HTERT RPE-1 (cell line): ENCODE results near the gene WEE1.
"Not testable (repeated sequence)": the region's sequence is repeated elsewhere in the genome, so short reads cannot be mapped to it uniquely, and the experiment has no call there.

Experiments used
- in situ Hi-C: fragments of 300-500 bp; cut with MboI; formaldehyde crosslinking; loops from 4 replicates; pipeline ENCODE4 v1.14.3; 2020; ENCODE audit warnings: low sequenced_read_pairs

Gene WEE1

DNA sequence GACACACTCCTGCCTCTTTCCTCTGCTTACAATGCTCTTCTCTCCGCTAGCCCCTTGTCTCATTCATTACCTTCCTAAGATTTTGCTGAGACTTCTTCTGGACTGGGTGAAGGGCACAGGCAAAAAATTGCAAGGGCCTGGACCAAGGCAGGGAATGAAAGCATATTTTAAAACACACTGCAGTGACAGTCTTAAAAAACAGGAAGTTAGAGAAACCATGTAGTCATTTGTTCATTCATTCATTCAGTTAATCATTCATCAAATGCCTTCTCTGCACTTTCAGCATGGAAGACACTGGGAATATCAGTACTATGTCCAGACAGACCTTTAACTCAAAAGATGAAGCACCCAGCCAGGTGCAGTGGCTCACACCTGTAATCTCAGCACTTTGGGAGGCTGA, 45.5 kb downstream of the WEE1 start:
- in situ Hi-C loops, result no loop called here

DNA sequence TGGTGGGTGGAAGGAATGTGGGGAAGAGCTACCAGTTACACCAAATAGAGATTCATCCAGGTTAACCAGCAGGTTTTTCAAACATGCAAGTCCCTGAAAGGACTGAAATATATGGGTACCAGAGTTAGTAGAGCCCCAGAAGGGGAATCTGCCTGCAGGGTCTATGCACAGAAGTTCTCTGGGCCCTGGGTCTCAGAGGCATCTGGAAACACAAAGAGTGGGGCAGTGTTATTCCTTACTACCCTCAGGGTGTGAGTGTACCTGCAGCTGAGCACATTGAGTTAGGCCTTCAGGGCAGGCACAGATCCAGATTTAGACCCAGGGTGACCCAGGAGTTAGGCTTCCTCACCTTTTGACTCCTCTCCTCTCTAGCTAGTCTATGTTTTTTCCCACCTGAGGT, 46.5 kb downstream of the WEE1 start:
- in situ Hi-C loops, result no loop called here

DNA sequence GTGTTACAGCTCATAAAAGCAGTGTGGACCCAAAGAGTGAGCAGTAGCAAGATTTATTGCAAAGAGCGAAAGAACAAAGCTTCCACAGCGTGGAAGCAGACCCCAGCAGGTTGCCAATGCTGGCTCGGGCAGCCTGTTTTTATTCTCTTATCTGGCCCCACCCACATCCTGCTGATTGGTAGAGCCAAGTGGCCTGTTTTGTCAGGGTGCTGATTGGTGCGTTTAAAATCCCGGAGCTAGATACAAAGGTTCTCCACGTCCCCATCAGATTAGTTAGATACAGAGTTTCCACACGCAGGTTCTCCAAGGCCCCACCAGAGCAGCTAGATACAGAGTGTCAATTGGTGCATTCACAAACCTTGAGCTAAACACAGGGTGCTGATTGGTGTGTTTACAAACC, 48.9 kb downstream of the WEE1 start:
- in situ Hi-C loops, result not testable (repeated sequence)

DNA sequence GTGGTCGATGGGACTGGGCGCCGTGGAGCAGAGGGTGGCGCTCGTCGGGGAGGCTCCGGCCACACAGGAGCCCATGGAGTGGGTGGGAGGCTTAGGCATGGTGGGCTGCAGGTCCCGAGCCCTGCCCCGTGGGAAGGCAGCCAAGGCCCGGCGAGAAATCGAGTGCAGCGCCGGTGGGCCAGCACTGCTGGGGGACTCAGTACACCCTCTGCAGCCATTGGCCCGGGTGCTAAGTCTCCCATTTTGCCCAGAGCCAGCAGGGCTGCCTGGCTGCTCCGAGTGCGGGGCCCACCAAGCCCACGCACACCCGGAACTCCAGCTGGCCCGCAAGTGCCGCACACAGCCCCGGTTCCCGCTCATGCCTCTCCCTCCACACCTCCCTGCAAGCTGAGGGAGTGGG, 49.6 kb downstream of the WEE1 start:
- in situ Hi-C loops, result not testable (repeated sequence)

DNA sequence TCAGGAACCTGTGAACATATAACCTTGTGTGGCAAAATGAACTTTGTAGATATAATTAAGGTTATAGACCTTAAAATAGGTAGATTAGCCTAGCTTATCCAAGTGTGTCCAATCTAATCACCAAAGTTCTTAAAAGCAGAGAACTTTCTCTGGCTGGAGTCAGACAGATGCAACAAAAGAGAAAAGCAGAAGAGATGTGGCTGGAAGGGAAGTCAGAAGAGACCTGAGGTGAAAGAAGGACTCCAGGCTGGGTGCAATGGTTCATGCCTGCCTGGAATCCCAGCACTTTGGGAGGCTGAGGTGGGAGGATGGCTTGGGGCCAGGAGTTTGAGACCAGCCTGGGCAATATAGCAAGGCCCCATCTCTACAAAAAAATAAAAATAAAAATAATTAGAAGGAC, 51.0 kb downstream of the WEE1 start:
- in situ Hi-C loops, result no loop called here

DNA sequence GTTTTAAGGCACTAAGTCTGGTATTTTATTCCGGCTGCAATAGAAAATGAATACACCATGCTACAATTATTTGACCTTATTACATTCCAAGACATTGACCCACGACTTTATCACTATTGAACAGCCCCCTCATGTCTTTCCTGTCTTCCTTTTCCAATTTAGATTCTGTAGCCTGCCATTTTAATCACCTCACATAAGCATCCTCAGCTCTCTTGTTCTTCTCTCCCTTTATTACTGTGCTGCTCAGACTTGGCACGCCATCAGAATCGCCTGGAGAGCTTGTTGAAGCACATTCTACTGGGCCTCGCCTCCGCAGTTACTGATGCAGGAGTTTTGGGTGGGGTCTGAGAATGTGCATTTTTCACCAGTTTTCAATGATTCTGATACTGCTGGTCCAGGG, 51.7 kb downstream of the WEE1 start:
- in situ Hi-C loops, result no loop called here

DNA sequence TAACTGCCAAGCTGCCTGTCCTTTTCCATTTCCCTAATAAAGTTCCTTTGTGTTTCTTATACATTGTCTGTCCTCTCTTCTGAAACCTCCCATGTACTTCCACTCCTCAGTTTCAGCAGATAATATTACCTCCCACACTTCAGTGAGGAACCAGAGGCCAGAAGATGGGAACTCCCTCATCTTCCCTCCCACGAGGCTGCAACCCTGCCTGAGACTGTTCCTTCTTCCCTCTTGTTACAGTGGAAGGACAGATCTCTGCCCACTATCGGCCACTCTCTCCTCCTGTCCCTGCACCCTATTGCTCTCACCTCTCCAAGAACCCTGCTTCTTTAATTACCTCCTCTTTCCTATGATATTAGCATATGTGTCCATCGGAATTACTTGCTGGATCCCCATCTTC, 52.3 kb downstream of the WEE1 start:
- in situ Hi-C loops, result no loop called here

DNA sequence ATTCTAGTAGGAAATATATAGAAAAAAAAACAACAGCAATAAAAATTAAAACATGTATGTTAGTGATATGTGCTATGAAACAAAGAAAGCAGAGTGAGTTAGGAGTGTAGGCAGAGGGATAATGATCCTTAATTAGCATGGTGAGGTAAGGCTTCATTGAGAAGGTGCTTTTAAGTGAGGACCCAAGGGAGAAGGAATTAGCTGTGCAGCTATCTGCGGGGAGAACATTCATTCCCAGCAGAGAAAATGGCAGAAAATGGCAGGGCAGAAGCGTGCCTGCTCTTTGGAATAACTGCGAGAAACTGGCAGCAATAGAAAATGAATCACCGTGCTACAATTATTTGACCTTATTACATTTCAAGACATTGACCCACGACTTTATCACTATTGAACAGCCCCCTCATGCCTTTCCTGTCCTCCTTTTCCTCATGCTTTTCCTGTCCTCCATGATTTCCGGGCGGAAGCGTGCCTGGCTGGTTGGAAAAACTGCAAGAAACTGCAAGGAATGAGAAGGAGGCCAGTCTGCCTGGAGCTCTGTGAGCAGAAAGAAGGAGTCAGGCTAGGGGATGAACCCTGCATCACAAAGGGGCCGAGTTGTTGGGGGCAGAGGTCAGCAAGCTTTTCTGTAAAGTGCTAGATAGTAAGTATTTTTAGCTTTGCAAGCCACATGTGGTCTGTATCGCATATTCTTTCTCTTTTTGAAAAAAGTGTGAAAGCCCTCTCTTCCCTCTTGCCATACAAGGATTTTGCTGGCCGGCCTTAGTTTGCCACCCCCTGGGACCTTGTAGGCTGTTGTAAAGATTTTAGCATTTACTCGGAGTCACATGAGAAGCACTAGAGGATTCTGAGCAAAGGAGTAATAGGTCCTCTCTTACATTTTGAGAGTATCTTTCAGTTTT, 53.3 kb downstream of the WEE1 start:
- in situ Hi-C loops, result no loop called here

DNA sequence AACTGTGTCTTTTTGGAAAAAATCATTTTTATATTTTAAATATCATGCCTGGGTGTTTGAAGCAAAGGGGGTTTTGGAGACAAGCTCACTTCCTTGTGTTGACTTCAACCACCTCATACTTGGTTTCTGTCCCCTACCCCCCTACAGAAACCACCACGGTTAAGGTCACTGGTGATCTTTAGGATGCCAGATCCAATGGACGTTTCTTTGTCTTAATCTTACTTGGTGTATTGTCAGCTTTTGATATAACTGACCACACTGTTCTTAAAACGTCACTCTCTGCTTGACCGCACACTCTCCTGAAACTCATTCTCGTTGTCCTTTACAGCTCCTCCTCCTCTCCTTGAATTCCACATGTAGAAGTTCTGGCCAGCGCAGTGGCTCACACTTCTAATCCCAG, 55.6 kb downstream of the WEE1 start:
- in situ Hi-C loops, result no loop called here

DNA sequence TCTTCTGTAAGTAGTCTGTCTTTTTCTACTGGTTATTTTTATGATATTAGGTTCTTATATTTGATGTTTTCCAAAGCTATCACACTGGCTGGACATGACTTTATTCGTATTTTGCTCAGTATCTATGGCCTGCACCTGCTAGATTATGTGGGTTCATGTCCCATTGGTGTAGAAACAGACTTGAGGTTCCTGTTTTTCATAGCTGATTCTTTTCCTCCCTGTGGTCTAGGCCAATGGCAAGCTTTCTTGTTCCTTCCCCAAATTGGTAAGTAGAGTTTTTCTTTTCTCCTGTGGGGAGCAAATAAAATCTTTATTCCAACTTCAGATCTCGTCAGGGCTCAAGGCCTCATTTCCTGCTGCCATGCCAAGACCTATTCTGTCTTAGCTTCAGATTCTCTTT, 60.2 kb downstream of the WEE1 start:
- in situ Hi-C loops, result no loop called here

DNA sequence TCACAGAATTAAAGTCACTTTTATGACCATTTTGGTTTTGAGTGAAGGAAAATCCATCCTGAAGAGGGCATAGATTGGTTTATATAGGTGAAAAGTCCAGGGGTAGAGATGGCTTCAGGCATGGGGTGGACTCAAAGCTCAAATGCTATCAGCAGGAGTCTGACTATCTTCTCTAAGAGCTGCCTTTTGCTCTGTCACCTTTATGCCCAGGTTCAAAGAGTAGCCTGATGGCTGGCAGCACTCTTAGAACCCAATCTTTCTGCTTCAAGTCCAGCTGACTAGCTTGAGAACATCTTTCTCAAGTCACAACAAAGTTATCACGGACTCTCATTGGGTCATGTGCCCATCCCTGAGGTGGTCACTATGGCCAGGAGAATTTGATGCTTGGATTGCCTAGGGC, 63.2 kb downstream of the WEE1 start:
- in situ Hi-C loops, result no loop called here

DNA sequence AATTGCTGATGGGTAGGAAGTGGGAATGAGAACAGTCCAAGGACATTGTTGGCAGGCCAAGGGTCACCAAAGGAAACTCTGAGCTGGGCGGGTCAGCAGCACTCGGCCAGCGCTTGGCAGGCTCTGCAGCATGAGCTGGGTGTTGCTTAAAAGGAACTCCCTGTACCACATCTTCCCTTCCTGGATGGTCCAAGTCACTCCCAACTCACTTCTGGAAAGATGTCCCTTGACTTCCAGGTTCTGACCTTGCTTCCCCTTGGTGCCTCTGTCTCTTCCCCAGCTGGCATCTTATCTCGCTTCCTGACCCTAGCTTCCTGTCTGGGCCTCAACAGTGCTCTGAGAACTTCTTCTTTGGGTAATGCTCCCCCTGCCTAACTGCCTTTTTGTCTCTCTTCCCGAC, 65.6 kb downstream of the WEE1 start:
- in situ Hi-C loops, result no loop called here
